ENCODE data around the gene CPNE9.
A peak's percentile ranks its signal among the peaks of the same experiment; 100 is the strongest.

CPNE9 gene

GRCh38 chr3:9717563-9717962 lies 13.9 kb downstream of the CPNE9 start:
- no peak for DNase-seq

- no peak for DNase-seq
Measured at GRCh38 chr3:9718118-9718517, 14.5 kb downstream of the CPNE9 start.

GRCh38 chr3:9721015-9721699 lies 17.5 kb downstream of the CPNE9 start:
- DNase-seq = no peak

GRCh38 chr3:9721700-9722060 lies 18.0 kb downstream of the CPNE9 start:
- no peak for DNase-seq

GRCh38 chr3:9725775-9726515 lies 22.3 kb downstream of the CPNE9 start:
- DNase-seq = no peak

- DNase-seq = peak; percentile 11
Measured at GRCh38 chr3:9727041-9727595, 23.5 kb downstream of the CPNE9 start.

GRCh38 chr3:9727743-9728142 lies 24.1 kb downstream of the CPNE9 start:
- DNase-seq = peak; percentile 31

- no peak for DNase-seq
Measured at GRCh38 chr3:9729419-9729818, 25.8 kb downstream of the CPNE9 start.

GRCh38 chr3:9730657-9731205 lies 27.1 kb downstream of the CPNE9 start:
- DNase-seq = no peak

GRCh38 chr3:9731206-9732079 lies 27.8 kb downstream of the CPNE9 start, which contains the start of gene BRPF1:
Gene BRPF1, plus strand, starts transcription at chr3:9731735. Its CDS starts 2,406 bp downstream, at chr3:9734141.
- peak; percentile 99 for DNase-seq

GRCh38 chr3:9732080-9732739 lies 28.6 kb downstream of the CPNE9 start:
- DNase-seq = no peak

- DNase-seq = no peak
Measured at GRCh38 chr3:9732740-9733115, 29.1 kb downstream of the CPNE9 start.

GRCh38 chr3:9736831-9737230 lies 33.2 kb downstream of the CPNE9 start:
- DNase-seq = no peak

GRCh38 chr3:9739181-9739580 lies 35.5 kb downstream of the CPNE9 start:
- no peak for DNase-seq

- no peak for DNase-seq
Measured at GRCh38 chr3:9742560-9742959, 38.9 kb downstream of the CPNE9 start.

- DNase-seq = no peak
Measured at GRCh38 chr3:9743548-9743947, 39.9 kb downstream of the CPNE9 start.

GRCh38 chr3:9744162-9744561 lies 40.5 kb downstream of the CPNE9 start:
- no peak for DNase-seq

- DNase-seq = no peak
Measured at GRCh38 chr3:9745521-9745920, 41.9 kb downstream of the CPNE9 start.

GRCh38 chr3:9746330-9746729 lies 42.7 kb downstream of the CPNE9 start:
- peak; percentile 87 for DNase-seq

GRCh38 chr3:9747267-9747666 lies 43.6 kb downstream of the CPNE9 start:
- peak; percentile 13 for DNase-seq

- DNase-seq = no peak
Measured at GRCh38 chr3:9748031-9748430, 44.4 kb downstream of the CPNE9 start.

- no peak for DNase-seq
Measured at GRCh38 chr3:9749296-9749644, 45.6 kb downstream of the CPNE9 start.

Data from fibroblast of upper back skin (primary cell).